A549 (cell line): ENCODE results near the gene GLT6D1.

Source experiments
- CTCF ChIP-seq: fragments of >200 bp; sonication (Bioruptor Twin); formaldehyde crosslinking; IDR thresholded peaks from 3 replicates; pipeline ENCODE4 v1.5.1; 2016
- ESRRA ChIP-seq: fragments of 150-350 bp; IDR thresholded peaks from 2 replicates; pipeline ENCODE4 v1.6.1; 2014; ENCODE audit warnings: mild to moderate bottlenecking, low read length, borderline replicate concordance
- POLR2A ChIP-seq: IDR thresholded peaks from 2 replicates; pipeline ENCODE4 v1.6.1; 2012; ENCODE audit warnings: mild to moderate bottlenecking, low read length

GRCh38 chr9:135617538-135617900, 21.8 kb downstream of the GLT6D1 start:
- TF ChIP-seq ESRRA (no peak), CTCF (no peak), POLR2A (no peak)
